Measurements from ENCODE around the gene VAPA. TPM values are rescaled to one million over a fixed set of nuclear protein-coding genes. Genes with fewer than 3 reads are reported as not detected.

Gene VAPA
- total and polyA plus RNA-seq, 2 of the 4 experiments (the other 2 are of a cell fraction): 199 to 206 TPM

GRCh38 chr18:9949315-9949714, 35.5 kb downstream of the VAPA start:
- peaks cover 3% of the 10 kb centered on the region; the same call in 1 of the 2 replicates for H3K4me1 ChIP-seq (ENCODE audit: control insufficient read depth, insufficient read depth, low read length)
- dilution Hi-C loops (cut with HindIII; ENCODE audit: low sequenced_read_pairs, unreplicated experiment) (no loop called here), in situ Hi-C loops (cut with MboI; ENCODE audit: low sequenced_read_pairs) (loop anchor here (10.0 to 25.0 kb wide), 2 partner anchors 237 to 365 kb away; partner anchors contain the start of gene RAB31), intact Hi-C loops (cut with micrococcal nuclease) (no loop called here)
- H2BK5ac ChIP-seq (ENCODE audit: low read depth, low read length, poor library complexity, severe bottlenecking): no peak overlapping the region
- H3K23ac ChIP-seq (ENCODE audit: low read depth, low read length): no peak overlapping the region
- H3K79me1 ChIP-seq (ENCODE audit: low read depth in 1 of 2, low read length in 2 of 2): peaks cover 23 to 72% of the 10 kb centered on the region in 2 experiments
- H3K14ac ChIP-seq (replicated peaks; ENCODE audit: low read depth, low read length): no peak overlapping the region
- H2BK20ac ChIP-seq (ENCODE audit: low read depth, low read length): no peak overlapping the region
- no peak overlapping the region for H3K56ac ChIP-seq (ENCODE audit: extremely low read depth, insufficient read depth, low read length)
- no TSS peak for BruUV-seq (replicated peaks)
- no peak overlapping the region for H3K4ac ChIP-seq (ENCODE audit: low read depth, low read length)
- ChIA-PET POLR2A (ENCODE audit: unreplicated experiment) (interaction anchor here (1.1 kb wide), 1 partner anchor 26 kb away, joined by 3 read pairs; no protein-coding TSS in a partner anchor), CTCF (no interaction called here)
- H2AK9ac ChIP-seq (replicated peaks; ENCODE audit: low read depth, low read length, poor library complexity): no peak overlapping the region
- H3K9me3 ChIP-seq (ENCODE audit: control insufficient read depth, insufficient read depth, low read length): no peaks in the 10 kb centered on the region
- peaks cover 49% of the 10 kb centered on the region for H4K20me1 ChIP-seq (ENCODE audit: insufficient read depth, low read length)
- H2BK15ac ChIP-seq (ENCODE audit: low read depth, low read length): no peak overlapping the region
- ATAC-seq (ENCODE audit: low read depth): no peak
- H3K27ac ChIP-seq (ENCODE audit: insufficient read depth, low read length): no peak overlapping the region
- no peak overlapping the region for H4K8ac ChIP-seq (ENCODE audit: low read depth in 2 of 2, low read length in 2 of 2)
- DNase-seq: no peak
- H2BK120ac ChIP-seq (ENCODE audit: low read depth, low read length): no peak overlapping the region
- no peak overlapping the region for H3K4me2 ChIP-seq (ENCODE audit: low read depth, low read length)
- no peaks in the 10 kb centered on the region for H3K27me3 ChIP-seq (ENCODE audit: control insufficient read depth, insufficient read depth, low read length)
- no peak overlapping the region for H4K5ac ChIP-seq (ENCODE audit: low read depth, low read length)
- H3K4me3 ChIP-seq (ENCODE audit: insufficient read depth, low read depth, low read length): no peak overlapping the region
- no peak overlapping the region for H2AFZ ChIP-seq (replicated peaks; ENCODE audit: low read length, poor library complexity)
- no peak overlapping the region for H2AK5ac ChIP-seq (ENCODE audit: low read depth, low read length)
- WGBS, 2 experiments (ENCODE audit: extremely low coverage in 2 of 2, insufficient read length in 1 of 2): no CpG with 5 or more reads among the region's 2 CpGs
- no peak overlapping the region for H4K91ac ChIP-seq (ENCODE audit: insufficient read depth, low read depth, low read length)
- H3K36me3 ChIP-seq (ENCODE audit: control insufficient read depth, insufficient read depth, low read length): peaks cover 26% of the 10 kb centered on the region
- no peak overlapping the region for H3K18ac ChIP-seq (ENCODE audit: low read depth, low read length)
- TF ChIP-seq RFX5 (IDR thresholded peaks at IDR 0.05; ENCODE audit: low read depth, low read length): no peak
- TF ChIP-seq MAZ (IDR thresholded peaks at IDR 0.05; ENCODE audit: borderline replicate concordance, low read depth, low read length): no peak
- TF ChIP-seq USF2 (IDR thresholded peaks at IDR 0.05; ENCODE audit: low read depth, low read length): no peak
- TF ChIP-seq BHLHE40 (IDR thresholded peaks at IDR 0.05; ENCODE audit: low read depth, low read length): no peak
- TF ChIP-seq MXI1 (IDR thresholded peaks at IDR 0.05; ENCODE audit: borderline replicate concordance, low read depth, low read length): no peak
- TF ChIP-seq FOS (IDR thresholded peaks at IDR 0.05; ENCODE audit: low read depth, low read length): no peak
- no peak for TF ChIP-seq NFE2L2 (IDR thresholded peaks at IDR 0.05; ENCODE audit: low read depth, low read length)
- H3K9me1 ChIP-seq (ENCODE audit: insufficient read depth, low read length): peaks cover 10% of the 10 kb centered on the region
- no peak overlapping the region for H3K9ac ChIP-seq (ENCODE audit: low read depth, low read length)

All from IMR-90 (cell line).